Right ventricle myocardium inferior (tissue), 1 donor: Measurements from ENCODE around the gene MROH8. TPM values are rescaled to one million over a fixed set of nuclear protein-coding genes. Genes with fewer than 3 reads are reported as not detected.
"Not testable (repeated sequence)": the region's sequence is repeated elsewhere in the genome, so short reads cannot be mapped to it uniquely, and the experiment has no call there.

Experiments
- ATAC-seq: fragments of 200-7000 bp; cut with Tn5 transposase; one replicate; pipeline ENCODE4 v1.9.1; 2020; ENCODE audit warnings: mild to moderate bottlenecking, moderate library complexity
- DNase-seq: peaks from one replicate; pipeline ENCODE4 v3.0.0; 2021; ENCODE audit errors: missing footprints
- intact Hi-C: fragments of 100-400 bp; cut with DNase I; formaldehyde crosslinking; loops from one replicate; pipeline ENCODE4 v1.11.0; 2022
- total RNA-seq: library from RNA; stranded (reverse); fragmentation: NEBNext Ultra II Directional; extraction: Animal tissue kit (Norgen Biotek cat#: 25700); gene quantifications from one replicate; pipeline ENCODE4 v1.2.1, GENCODE V29; 2021
- donor health status: DM: no; HTN: yes; CAD: no; lungs with severe emphysema.

MROH8 gene
- total RNA-seq, 1 donor from 2014 or later: 3.7 TPM

DNA sequence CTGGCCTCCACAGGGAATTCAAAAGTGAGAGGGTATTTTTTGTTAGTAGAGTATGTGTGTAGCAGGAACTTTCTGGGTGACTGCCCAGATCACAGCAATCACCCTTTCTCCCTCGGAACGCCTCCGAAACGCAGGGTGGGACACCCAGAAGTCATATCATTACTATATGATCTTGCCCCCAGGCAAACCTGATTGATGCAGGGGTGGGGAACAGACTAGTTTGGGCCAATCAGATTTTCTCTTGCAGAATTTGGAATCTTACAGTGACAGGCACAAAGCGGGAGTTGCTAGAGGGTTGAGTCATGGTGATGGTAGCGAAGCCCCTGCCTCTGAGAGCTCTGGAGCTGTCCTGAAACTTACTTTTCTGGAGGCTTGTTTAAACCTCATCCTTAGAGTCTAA is 16.7 kb downstream of the MROH8 start:
- ATAC-seq: no peak
- intact Hi-C loops: no loop called here

DNA sequence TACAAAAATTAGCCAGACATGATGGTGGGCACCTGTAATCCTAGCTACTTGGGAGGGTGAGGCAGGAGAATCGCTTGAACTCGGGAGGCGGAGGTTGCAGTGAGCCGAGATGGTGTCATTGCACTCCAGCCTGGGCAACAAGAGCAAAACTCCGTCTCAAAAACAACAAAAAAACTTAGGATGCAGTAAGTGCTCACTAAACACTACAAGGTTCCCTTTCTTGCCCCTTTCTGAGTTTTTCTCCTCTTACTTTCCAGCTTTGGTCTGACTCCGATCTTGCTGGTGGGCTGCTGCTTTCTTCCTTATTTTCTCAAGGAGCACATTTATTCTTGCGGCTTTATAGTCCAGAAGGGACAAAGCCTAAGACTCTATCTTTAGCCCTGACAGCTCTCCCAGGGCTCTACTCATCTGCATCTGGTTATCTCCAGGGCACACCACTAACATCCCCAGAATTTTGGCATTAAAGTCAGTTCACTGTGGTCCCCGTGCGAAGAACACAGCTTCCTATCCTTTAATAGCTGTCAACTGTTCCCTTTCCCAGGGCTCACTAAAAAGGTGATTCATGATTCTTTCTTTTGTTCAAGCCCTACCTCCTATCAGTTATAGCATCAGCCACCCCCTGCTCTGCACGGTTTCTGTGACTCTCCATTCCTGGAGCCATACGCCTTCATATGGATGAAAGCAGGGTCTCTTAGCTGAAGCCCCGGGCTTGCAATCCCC is 17.4 kb downstream of the MROH8 start:
- DNase-seq: no peak
- intact Hi-C loops: no loop called here
- ATAC-seq: no peak

More for the DNA sequence above, 16.7 kb downstream of the MROH8 start:
- DNase-seq: no peak

DNA sequence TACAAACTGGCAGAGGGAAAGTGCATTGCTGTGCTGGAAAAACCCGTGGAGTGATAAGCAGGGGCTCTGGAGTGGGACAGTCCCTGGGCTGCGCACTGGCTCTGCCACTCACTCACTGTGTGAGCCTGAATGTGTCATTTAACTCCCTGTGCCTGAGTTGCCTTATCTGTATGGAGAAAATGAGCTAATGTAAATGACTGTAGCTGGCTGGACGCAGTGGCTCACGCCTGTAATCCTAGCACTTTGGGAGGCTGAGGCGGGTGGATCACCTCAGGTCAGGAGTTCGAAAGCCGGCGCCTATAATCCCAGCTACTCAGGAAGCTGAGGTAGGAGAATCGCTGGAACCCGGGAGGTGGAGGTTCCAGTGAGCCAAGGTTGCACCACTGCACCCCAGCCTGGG is 18.7 kb downstream of the MROH8 start:
- no peak for DNase-seq
- intact Hi-C loops: no loop called here
- ATAC-seq: no peak

- ATAC-seq: no peak
- intact Hi-C loops: no loop called here
- DNase-seq: no peak
Observed at GRCh38 chr20:37158248-37158647, 21.1 kb downstream of the MROH8 start.

DNA sequence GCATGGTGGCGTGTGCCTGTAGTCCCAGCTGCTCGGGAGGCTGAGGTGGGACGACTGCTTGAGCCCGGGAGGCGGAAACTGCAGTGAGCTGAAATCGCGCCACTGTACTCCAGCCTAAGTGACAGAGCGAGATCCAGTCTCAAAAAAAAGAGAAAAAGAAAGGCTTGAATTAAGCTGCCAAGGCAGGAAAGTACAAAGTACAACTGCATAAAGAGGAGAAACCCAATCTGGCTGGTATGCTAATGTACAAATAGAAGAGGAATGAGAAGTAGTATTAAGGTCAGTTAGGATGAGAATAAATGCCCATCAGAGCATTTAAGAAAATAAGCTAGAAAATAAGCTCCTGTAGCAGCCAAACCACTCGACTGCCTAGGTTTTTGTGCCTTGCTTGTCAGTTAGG is 23.4 kb downstream of the MROH8 start:
- ATAC-seq (no peak), DNase-seq (no peak)
- intact Hi-C loops: no loop called here

GRCh38 chr20:37154684-37155298 is 24.6 kb downstream of the MROH8 start:
- intact Hi-C loops: no loop called here
- no peak for DNase-seq
- no peak for ATAC-seq

DNA sequence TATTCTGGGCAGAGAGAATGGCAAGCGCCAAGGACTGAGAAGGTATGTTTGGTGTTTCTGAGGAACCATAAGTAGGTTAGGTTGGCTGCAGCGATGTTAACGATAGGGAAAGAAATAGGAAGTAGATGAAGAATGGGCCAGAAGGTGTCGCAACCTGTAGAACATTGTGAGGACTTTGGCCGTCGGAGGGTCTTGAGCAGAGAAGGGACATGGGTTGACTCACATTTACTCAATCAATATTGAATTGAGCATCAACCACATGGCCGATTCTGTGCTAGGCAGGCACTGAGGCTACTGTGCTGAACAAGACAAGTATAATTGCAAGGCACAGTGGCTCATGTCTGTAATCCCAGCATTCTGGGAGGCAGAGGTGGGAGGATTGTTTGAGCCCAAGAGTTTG is 27.1 kb downstream of the MROH8 start:
- no peak for DNase-seq
- intact Hi-C loops: no loop called here
- ATAC-seq: no peak

- intact Hi-C loops: no loop called here
- ATAC-seq (no peak), DNase-seq (no peak)
Observed at GRCh38 chr20:37151529-37151928, 27.8 kb downstream of the MROH8 start.

DNA sequence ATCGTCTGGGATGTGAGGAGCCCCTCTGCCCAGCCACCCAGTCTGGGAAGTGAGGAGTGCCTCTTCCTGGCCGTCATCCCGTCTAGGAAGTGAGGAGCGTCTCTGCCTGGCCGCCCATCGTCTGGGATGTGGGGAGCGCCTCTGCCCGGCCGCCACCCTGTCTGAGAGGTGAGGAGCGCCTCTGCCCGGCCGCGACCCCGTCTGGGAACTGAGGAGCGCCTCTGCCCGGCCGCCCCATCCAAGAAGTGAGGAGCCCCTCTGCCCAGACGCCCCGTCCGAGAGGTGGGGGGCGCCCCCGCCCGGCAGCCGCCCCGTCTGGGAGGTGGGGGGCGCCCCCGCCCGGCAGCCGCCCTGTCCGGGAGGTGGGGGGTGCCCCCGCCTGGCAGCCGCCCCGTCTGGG is 28.5 kb downstream of the MROH8 start:
- ATAC-seq, DNase-seq, intact Hi-C loops: not testable (repeated sequence)

DNA sequence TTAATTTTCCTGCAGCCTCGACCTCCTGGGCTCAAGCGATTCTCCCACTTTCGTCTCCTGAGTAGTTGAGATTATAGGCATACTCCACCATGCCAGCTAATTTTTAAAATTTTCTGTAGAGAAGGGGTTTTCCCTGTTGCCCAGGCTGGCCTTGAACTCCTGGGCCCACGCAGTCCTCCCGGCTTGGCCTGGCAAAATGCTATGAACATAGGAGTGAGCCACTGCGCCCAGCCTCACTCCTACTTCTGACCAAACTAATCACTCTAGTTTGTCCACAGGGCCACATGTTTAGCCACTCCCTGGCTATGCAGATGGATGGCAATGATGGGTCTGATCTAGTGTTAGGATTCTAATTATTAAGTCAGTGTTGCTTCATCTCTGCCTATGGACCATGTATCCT is 32.1 kb downstream of the MROH8 start:
- DNase-seq (no peak), ATAC-seq (no peak)
- intact Hi-C loops: no loop called here

- DNase-seq (no peak), ATAC-seq (no peak)
- intact Hi-C loops: no loop called here
Observed at GRCh38 chr20:37144856-37145404, 34.4 kb downstream of the MROH8 start.

DNA sequence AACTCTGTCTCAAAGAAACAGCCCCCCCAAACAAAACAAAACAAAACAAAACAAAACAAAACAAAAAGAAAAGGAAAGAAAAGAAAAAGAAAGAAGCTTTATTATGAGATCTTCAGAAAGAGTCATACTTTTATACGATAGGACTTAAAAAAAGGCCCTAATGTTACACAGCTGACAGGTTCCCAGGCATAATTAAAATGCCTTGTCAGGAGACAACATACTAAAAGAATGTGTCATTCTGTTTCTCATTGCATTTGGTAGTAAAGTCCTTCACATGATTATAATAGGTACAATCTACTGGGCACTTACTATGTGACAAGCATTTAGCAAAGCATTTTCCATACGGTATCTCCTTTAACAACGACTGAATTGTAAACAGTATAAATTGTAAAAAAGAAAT is 36.6 kb downstream of the MROH8 start:
- no peak for ATAC-seq
- no peak for DNase-seq
- intact Hi-C loops: no loop called here

- no peak for DNase-seq
- ATAC-seq: no peak
- intact Hi-C loops: no loop called here
Observed at GRCh38 chr20:37137547-37137946, 41.8 kb downstream of the MROH8 start.

- no peak for ATAC-seq
- intact Hi-C loops: no loop called here
- DNase-seq: no peak
Observed at GRCh38 chr20:37133952-37134351, 45.4 kb downstream of the MROH8 start.

DNA sequence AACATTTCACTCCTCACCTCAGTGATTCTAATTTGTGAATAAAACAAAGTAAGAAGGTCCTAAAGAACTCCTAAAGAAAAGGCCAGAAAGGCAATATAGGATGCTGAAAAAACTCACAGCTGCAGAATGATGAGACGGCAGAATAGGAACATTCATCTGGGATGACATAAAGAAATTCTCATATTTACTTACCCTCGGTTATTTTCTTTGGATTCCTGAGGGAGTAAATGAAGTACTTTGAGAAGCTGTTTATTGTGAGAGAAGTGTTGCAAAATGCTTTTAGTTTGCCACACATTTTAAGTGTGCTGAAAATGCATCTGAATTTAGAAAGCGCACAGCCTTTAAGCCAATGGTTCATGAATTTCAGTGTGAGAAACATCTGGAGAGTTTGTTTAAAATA is 47.9 kb downstream of the MROH8 start:
- DNase-seq: no peak
- no peak for ATAC-seq
- intact Hi-C loops: no loop called here

GRCh38 chr20:37128803-37129202 is 50.5 kb downstream of the MROH8 start:
- DNase-seq (no peak), ATAC-seq (no peak)

DNA sequence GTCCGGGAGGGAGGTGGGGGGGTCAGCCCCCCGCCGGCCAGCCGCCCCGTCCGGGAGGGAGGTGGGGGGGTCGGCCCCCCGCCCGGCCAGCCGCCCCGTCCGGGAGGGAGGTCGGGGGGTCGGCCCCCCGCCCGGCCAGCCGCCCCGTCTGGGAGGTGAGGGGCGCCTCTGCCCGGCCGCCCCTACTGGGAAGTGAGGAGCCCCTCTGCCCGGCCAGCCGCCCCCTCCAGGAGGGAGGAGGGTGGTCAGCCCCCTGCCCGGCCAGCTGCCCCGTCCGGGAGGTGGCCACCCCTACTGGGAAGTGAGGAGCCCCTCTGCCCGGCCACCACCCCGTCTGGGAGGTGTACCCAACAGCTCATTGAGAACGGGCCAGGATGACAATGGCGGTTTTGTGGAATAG is 53.1 kb downstream of the MROH8 start:
- DNase-seq, intact Hi-C loops: not testable (repeated sequence)

More at GRCh38 chr20:37128803-37129202, 50.5 kb downstream of the MROH8 start:
- intact Hi-C loops: no loop called here

GRCh38 chr20:37123441-37123840 is 55.9 kb downstream of the MROH8 start:
- intact Hi-C loops: no loop called here
- DNase-seq: no peak
- ATAC-seq: no peak

More for the DNA sequence above, 53.1 kb downstream of the MROH8 start:
- not testable (repeated sequence) for ATAC-seq

DNA sequence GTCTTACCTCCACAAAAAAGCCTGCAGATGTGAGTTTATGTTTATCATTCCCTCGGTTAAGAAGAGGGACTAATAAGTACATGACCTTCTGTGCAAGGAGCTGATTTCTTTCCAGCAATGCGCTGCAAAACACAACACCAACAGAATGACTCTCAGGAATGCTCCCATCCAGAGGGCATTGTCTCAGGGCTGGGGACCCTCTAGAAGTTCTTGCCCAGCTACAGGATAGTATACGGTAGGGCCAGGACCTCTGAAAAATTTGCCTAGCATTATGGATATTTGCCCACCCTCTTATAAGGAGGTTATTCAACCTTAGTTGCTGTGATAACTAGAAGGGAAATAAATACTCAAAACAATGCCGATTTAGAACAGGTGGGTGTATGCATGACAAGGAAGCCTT is 58.9 kb downstream of the MROH8 start:
- intact Hi-C loops: no loop called here
- no peak for ATAC-seq
- DNase-seq: no peak

- no peak for DNase-seq
- intact Hi-C loops: no loop called here
- ATAC-seq: no peak
Observed at GRCh38 chr20:37119356-37120036, 59.9 kb downstream of the MROH8 start.
